Small intestine (tissue), 16 donors: Measurements from ENCODE around the gene ICA1L. TPM values are rescaled to one million over a fixed set of nuclear protein-coding genes. Genes with fewer than 3 reads are reported as not detected.
"Not testable (repeated sequence)": the region's sequence is repeated elsewhere in the genome, so short reads cannot be mapped to it uniquely, and the experiment has no call there.

ENCODE experiments used
- DNase-seq, 2 donors: peaks; one replicate each; pipeline versions ENCODE4 v3.0.0 to v3.0.0-alpha.2; 2013
- FAIRE-seq: peaks from 2 replicates; lab custom pipeline; 2012; peaks lifted over from hg19 to GRCh38; lab: Jason Lieb, UNC
- H3K27ac ChIP-seq, 3 donors: one replicate each; pipeline ENCODE4 v1.5.1; 2013; ENCODE audit warnings: low read length in 2 of 3, mild to moderate bottlenecking in 2 of 3, control low read depth in 1 of 3, inconsistent platforms in 1 of 3, low read depth in 1 of 3, moderate library complexity in 1 of 3
- H3K27me3 ChIP-seq, 3 donors: one replicate each; pipeline ENCODE4 v1.6.1; 2013; ENCODE audit warnings: low read length in 3 of 3, inconsistent platforms in 1 of 3; ENCODE audit not compliant: control insufficient read depth in 3 of 3, insufficient read depth in 3 of 3
- H3K36me3 ChIP-seq, 3 donors: one replicate each; pipeline ENCODE4 v1.6.1; 2013; ENCODE audit warnings: low read length in 3 of 3, inconsistent platforms in 1 of 3, low read depth in 1 of 3, mild to moderate bottlenecking in 1 of 3, moderate library complexity in 1 of 3; ENCODE audit not compliant: control insufficient read depth in 3 of 3, insufficient read depth in 2 of 3
- H3K4me1 ChIP-seq, 3 donors: one replicate each; pipeline ENCODE4 v1.6.1; 2013; ENCODE audit warnings: low read length in 2 of 3, inconsistent platforms in 1 of 3, low read depth in 1 of 3, mild to moderate bottlenecking in 1 of 3, moderate library complexity in 1 of 3; ENCODE audit not compliant: control insufficient read depth in 3 of 3, insufficient read depth in 2 of 3
- H3K4me3 ChIP-seq, 3 donors: one replicate each; pipeline ENCODE4 v1.5.1; 2013; ENCODE audit warnings: low read length in 3 of 3, control low read depth in 1 of 3, inconsistent platforms in 1 of 3, low read depth in 1 of 3, mild to moderate bottlenecking in 1 of 3, moderate library complexity in 1 of 3
- H3K9me3 ChIP-seq, 2 donors: one replicate each; pipeline ENCODE4 v1.6.1; 2013; ENCODE audit warnings: low read depth in 1 of 2, low read length in 1 of 2; ENCODE audit not compliant: control insufficient read depth in 2 of 2, insufficient read depth in 1 of 2
- WGBS, 3 donors: extraction: QIAGEN DNeasy Blood & Tissue Kit; methylation state at CpG; one replicate each; pipeline ENCODE4 v1.1.7; 2013; 5-methylcytosine and 5-hydroxymethylcytosine counted together
- long read RNA-seq, 10 donors: transcript quantifications; one replicate each; lab custom pipeline, GENCODE V29; 2026
- polyA plus RNA-seq, 4 donors: library from polyadenylated mRNA; stranded (reverse) in 3 of 4; unstranded in 1 of 4; fragments of 200-250 nt in 3 of 4; fragments of 120-200 nt in 1 of 4; gene quantifications; one replicate each; pipeline versions ENCODE4 v1.2.1 to v1.2.3, GENCODE V29; 2013
- donor health status: healthy with polysubstance abuse.
- donor health status: control.
- donor health status: control.
- donor health status: Bipolar disorder and iron deficiency.
- donor health status: healthy.

The ICA1L gene
- polyA plus RNA-seq: 1 to 10 TPM in 2 of 4 donors, under 1 TPM in 2; under 0.01 to 5.2 (median 0.67) TPM
- long read RNA-seq, donor 1: 0 reads
- long read RNA-seq, donor 2: 0 reads
- long read RNA-seq, donor 3, partial matches to known transcripts: 5 of 5 reads
- long read RNA-seq, donor 3, other reads (novel, unspliced or antisense): 0 of 5 reads
- long read RNA-seq, donor 4: 0 reads
- long read RNA-seq, donor 5: 0 reads
- long read RNA-seq, donor 6: 0 reads
- long read RNA-seq, donor 7: 0 reads
- long read RNA-seq, donor 8: 0 reads
- long read RNA-seq, donor 9: 0 reads
- long read RNA-seq, donor 10: 0 reads

GRCh38 chr2:202871300-202872141 lies at the start of gene ICA1L:
Gene ICA1L (minus strand): TSS chr2:202871766. CDS start chr2:202829009, 42,757 bp downstream.
- Histone ChIP-seq H3K4me1 (no peaks in the 10 kb centered on the region), H3K4me3 (peak within 1 kb of the TSS; percentile 64 to 71 (median 64)), H3K9me3 (no peaks in the 10 kb centered on the region), H3K36me3 (no peaks in the 10 kb centered on the region), H3K27me3 (no peaks in the 10 kb centered on the region), H3K27ac (peak within 1 kb of the TSS in 2 of 3 donors; percentile 0 to 76)
- WGBS, 3 donors: 0 to 1% (median 1%) methylated on average over 61 to 93 of the region's 93 CpGs
- FAIRE-seq: no peak
- peak; percentile 37 to 85 for DNase-seq

- H3K27ac ChIP-seq: no peak overlapping the region
- peaks cover 2 to 12% (median 3%) of the 10 kb centered on the region in 3 donors for H3K36me3 ChIP-seq
- 89 to 98% (median 96%) methylated on average over 1 of the region's 1 CpG for WGBS, 3 donors
- H3K9me3 ChIP-seq: no peaks in the 10 kb centered on the region
- H3K27me3 ChIP-seq: no peaks in the 10 kb centered on the region
- no peak overlapping the region for H3K4me3 ChIP-seq
- H3K4me1 ChIP-seq: no peaks in the 10 kb centered on the region
- FAIRE-seq (no peak), DNase-seq (no peak)
These were observed 47.3 kb upstream of the ICA1L start for GRCh38 chr2:202918860-202919259.

GRCh38 chr2:202912342-202913201 lies 41.0 kb upstream of the ICA1L start:
- not testable (repeated sequence) for H3K36me3 ChIP-seq, H3K9me3 ChIP-seq, H3K27me3 ChIP-seq, FAIRE-seq, H3K4me1 ChIP-seq
- Histone ChIP-seq H3K4me3 (peak overlapping the region in 2 of 3 donors; percentile 56 to 74), H3K27ac (peak overlapping the region; percentile 62 to 95 (median 92))
- 1 to 2% (median 2%) methylated on average over 7 to 26 of the region's 49 CpGs for WGBS, 3 donors
- DNase-seq: peak; percentile 9 to 36

GRCh38 chr2:202911512-202912341 lies 40.2 kb upstream of the ICA1L start, which contains the start of the genes CARF and WDR12:
Gene CARF (plus strand): TSS chr2:202912275. CDS start chr2:202941903, 29,628 bp downstream.
Gene WDR12 (minus strand): TSS chr2:202911673. CDS start chr2:202911476, 197 bp downstream.
- no peak for FAIRE-seq
- Histone ChIP-seq H3K4me1 (no peaks in the 10 kb centered on the region), H3K27me3 (no peaks in the 10 kb centered on the region), H3K36me3 (peaks cover 0 to 6% (median 0%) of the 10 kb centered on the region in 3 donors), H3K9me3 (no peaks in the 10 kb centered on the region), H3K27ac (peak within 1 kb of the TSS; percentile 73 to 95 (median 92)), H3K4me3 (peak within 1 kb of the TSS; percentile 28 to 74 (median 56))
- 0 to 1% (median 1%) methylated on average over 39 of the region's 39 CpGs for WGBS, 3 donors
- DNase-seq: peak; percentile 95 to 98

- Histone ChIP-seq H3K4me3 (peak overlapping the region; percentile 28 to 74 (median 56)), H3K36me3 (peaks cover 0 to 9% (median 0%) of the 10 kb centered on the region in 3 donors), H3K27me3 (no peaks in the 10 kb centered on the region), H3K9me3 (no peaks in the 10 kb centered on the region), H3K27ac (peak overlapping the region; percentile 73 to 95 (median 92)), H3K4me1 (no peaks in the 10 kb centered on the region)
- no peak for DNase-seq
- FAIRE-seq: no peak
- 0 to 1% (median 1%) methylated on average over 8 of the region's 8 CpGs for WGBS, 3 donors
These were observed 39.6 kb upstream of the ICA1L start for GRCh38 chr2:202911203-202911511.

GRCh38 chr2:202910698-202911097 lies 39.1 kb upstream of the ICA1L start:
- H3K36me3 ChIP-seq: peaks cover 0 to 9% (median 0%) of the 10 kb centered on the region in 3 donors
- WGBS, 3 donors: 4 to 8% (median 4%) methylated on average over 3 of the region's 3 CpGs
- peak overlapping the region in 1 of 3 donors; percentile 92 for H3K27ac ChIP-seq
- H3K27me3 ChIP-seq: no peaks in the 10 kb centered on the region
- FAIRE-seq (no peak), DNase-seq (peak in 1 of 2 donors; percentile 4)
- H3K9me3 ChIP-seq: no peaks in the 10 kb centered on the region
- no peaks in the 10 kb centered on the region for H3K4me1 ChIP-seq
- H3K4me3 ChIP-seq: peak overlapping the region in 2 of 3 donors; percentile 56 to 74

- H3K27me3 ChIP-seq, FAIRE-seq, H3K36me3 ChIP-seq, H3K27ac ChIP-seq, H3K9me3 ChIP-seq, H3K4me1 ChIP-seq, DNase-seq: not testable (repeated sequence)
- H3K4me3 ChIP-seq: peak overlapping the region in 2 of 3 donors; percentile 56 to 74
- 51 to 82% (median 67%) methylated on average over 5 of the region's 5 CpGs for WGBS, 3 donors
These were observed 38.7 kb upstream of the ICA1L start for GRCh38 chr2:202910250-202910649.
